ENCODE measurements around the gene SLC22A15. TPM values are rescaled to one million over a fixed set of nuclear protein-coding genes. Genes with fewer than 3 reads are reported as not detected.

SLC22A15 gene
- total and polyA plus RNA-seq, 2 experiments from 2014 or later, result 2.7 to 3.8 TPM

- DNase-seq (ENCODE audit: low spot score) (no peak), ATAC-seq (no peak)
- Histone ChIP-seq H3K4me1 (ENCODE audit: insufficient read depth) (no peaks in the 10 kb centered on the region), H3K36me3 (ENCODE audit: insufficient read depth) (no peaks in the 10 kb centered on the region), H3K9me2 (ENCODE audit: insufficient read depth) (no peaks in the 10 kb centered on the region), H3K79me2 (replicated peaks; ENCODE audit: insufficient read depth) (no peaks in the 10 kb centered on the region), H4K20me1 (replicated peaks; ENCODE audit: insufficient read depth) (no peaks in the 10 kb centered on the region; the same call in 1 of the 2 replicates), H3F3A (replicated peaks; ENCODE audit: low read depth) (no peaks in the 10 kb centered on the region), H3K27ac (ENCODE audit: low read depth) (no peak overlapping the region), H3K27me3 (ENCODE audit: insufficient read depth) (no peaks in the 10 kb centered on the region), H2AFZ (no peak overlapping the region), H3K4me3 (no peak overlapping the region), H3K4me2 (no peak overlapping the region)
- TF ChIP-seq ZNF331 (CRISPR knock-in tag; IDR thresholded peaks at IDR 0.05; ENCODE audit: low read depth) (no peak), ETS1 (IDR thresholded peaks at IDR 0.05) (no peak), NANOG (IDR thresholded peaks at IDR 0.05; ENCODE audit: borderline replicate concordance) (no peak), JUNB (IDR thresholded peaks at IDR 0.05; ENCODE audit: unreplicated experiment) (no peak), EZH2phosphoT487 (IDR thresholded peaks at IDR 0.05; ENCODE audit: unreplicated experiment) (no peak), ZNF114 (CRISPR knock-in tag; IDR thresholded peaks at IDR 0.05) (no peak), POLR2AphosphoS5 (IDR thresholded peaks at IDR 0.05; ENCODE audit: low read depth) (no peak), REST (IDR thresholded peaks at IDR 0.05; ENCODE audit: unreplicated experiment) (no peak), ZNF462 (CRISPR knock-in tag; IDR thresholded peaks at IDR 0.05) (no peak), CREB1 (CRISPR knock-in tag; IDR thresholded peaks at IDR 0.05; ENCODE audit: low read depth) (no peak)
- Mint-ChIP-seq H3K4me3 (no peak overlapping the region), H3K27ac (no peak overlapping the region), H3K27me3 (ENCODE audit: insufficient read depth, low read depth, poor library complexity) (no peaks in the 10 kb centered on the region), H3K36me3 (ENCODE audit: low read depth) (no peaks in the 10 kb centered on the region), H3K9me3 (no peaks in the 10 kb centered on the region), H3K4me1 (peaks cover 3% of the 10 kb centered on the region; the same call in 1 of the 3 replicates)
Measured at GRCh38 chr1:116113615-116114014, 137.3 kb downstream of the SLC22A15 start.

Data from GM23338 (cell line).